Activated T-cell treated with anti-CD3 and anti-CD28 coated beads, Interleukin-2, amount 50 U/mL, for 72 hours (primary cell): Measurements from ENCODE around the gene SAPCD2. TPM values are rescaled to one million over a fixed set of nuclear protein-coding genes. Genes with fewer than 3 reads are reported as not detected.

Experiments used
- ATAC-seq, 2 donors: fragments of 150-1000 bp; cut with Tn5 transposase; replicated peaks in 1 of 2; 2 replicates each; pipeline ENCODE4 v1.10.0; 2021; ENCODE audit warnings: moderate library complexity in 2 of 2, mild to moderate bottlenecking in 1 of 2
- DNase-seq, 2 donors: peaks; one replicate each; pipeline ENCODE4 v3.0.0; 2021 to 2022; ENCODE audit warnings: mixed read lengths in 1 of 2
- H3K27ac Mint-ChIP-seq: one replicate; pipeline ENCODE4 v1.8.0; 2022; ENCODE audit warnings: mild to moderate bottlenecking, moderate library complexity, mixed read lengths
- H3K27me3 Mint-ChIP-seq: one replicate; pipeline ENCODE4 v1.8.0; 2022; ENCODE audit warnings: low read depth, mixed read lengths
- H3K36me3 Mint-ChIP-seq, 2 donors: one replicate each; pipeline ENCODE4 v1.8.0; 2022; ENCODE audit warnings: mixed read lengths in 2 of 2, mild to moderate bottlenecking in 1 of 2; ENCODE audit not compliant: insufficient read depth in 2 of 2
- H3K4me1 Mint-ChIP-seq: one replicate; pipeline ENCODE4 v1.8.0; 2022; ENCODE audit warnings: low read depth, mixed read lengths
- H3K4me3 Mint-ChIP-seq, 2 donors: one replicate each; pipeline ENCODE4 v1.8.0; 2022; ENCODE audit warnings: mild to moderate bottlenecking in 2 of 2, mixed read lengths in 2 of 2, moderate library complexity in 2 of 2
- H3K9me3 Mint-ChIP-seq, 2 donors: one replicate each; pipeline ENCODE4 v1.8.0; 2022; ENCODE audit warnings: mixed read lengths in 2 of 2
- total RNA-seq, 2 donors: library from RNA; stranded (reverse); gene quantifications; one replicate each; pipeline ENCODE4 v1.2.3, GENCODE V29; 2022

SAPCD2 gene
- total RNA-seq, 2 donors from 2014 or later: 6.6 to 8.4 TPM

DNA sequence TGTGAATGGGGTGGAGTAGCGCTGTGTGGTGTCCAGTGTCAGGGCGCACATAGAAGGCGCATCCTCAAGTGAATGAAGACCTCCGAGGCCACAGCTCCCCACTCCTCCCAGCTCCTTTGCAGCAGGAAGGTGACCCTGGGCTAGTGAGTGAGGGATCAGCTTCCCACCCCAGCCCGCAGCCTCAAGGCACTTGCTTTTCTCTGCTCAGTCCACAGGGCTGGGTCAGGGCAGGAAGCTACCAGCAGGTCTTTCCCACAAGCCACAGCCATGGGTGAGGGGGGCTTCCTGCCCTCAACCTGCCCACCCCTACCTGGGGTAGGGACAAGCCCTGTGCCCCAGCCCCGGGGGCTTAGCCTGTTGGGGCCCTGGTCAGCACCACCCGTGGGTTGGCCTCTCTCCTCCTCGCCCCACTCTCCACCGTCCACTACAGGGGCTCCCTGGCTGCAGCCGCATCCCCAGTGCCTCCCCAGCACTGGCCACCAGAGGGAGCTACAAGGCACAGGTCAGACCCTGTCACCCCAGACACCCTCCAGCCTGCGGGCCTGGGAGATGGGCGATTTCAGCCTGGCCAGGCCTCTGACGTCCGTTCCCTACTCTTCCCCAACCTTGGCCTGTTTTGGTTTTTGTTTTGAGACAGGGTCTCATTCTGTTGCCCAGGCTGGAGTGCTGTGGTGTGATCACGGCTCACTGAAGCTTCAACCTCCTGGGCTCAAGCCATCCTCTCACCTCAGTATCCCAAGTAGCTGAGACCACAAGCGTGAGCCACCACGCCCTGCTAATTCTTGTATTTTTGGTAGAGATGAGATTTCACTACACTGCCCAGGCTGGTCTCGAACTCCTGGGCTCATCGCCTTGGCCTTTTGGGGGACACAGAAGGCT is 41.1 kb downstream of the SAPCD2 start:
- Mint-ChIP-seq H3K36me3 (no peaks in the 10 kb centered on the region), H3K9me3 (no peaks in the 10 kb centered on the region), H3K4me3 (peak overlapping the region; percentile 69 to 79), H3K4me1 (peaks cover 49% of the 10 kb centered on the region), H3K27ac (peak overlapping the region; percentile 12), H3K27me3 (no peaks in the 10 kb centered on the region)
- ATAC-seq (peak; percentile 46 to 62), DNase-seq (peak; percentile 85 to 91)

DNA sequence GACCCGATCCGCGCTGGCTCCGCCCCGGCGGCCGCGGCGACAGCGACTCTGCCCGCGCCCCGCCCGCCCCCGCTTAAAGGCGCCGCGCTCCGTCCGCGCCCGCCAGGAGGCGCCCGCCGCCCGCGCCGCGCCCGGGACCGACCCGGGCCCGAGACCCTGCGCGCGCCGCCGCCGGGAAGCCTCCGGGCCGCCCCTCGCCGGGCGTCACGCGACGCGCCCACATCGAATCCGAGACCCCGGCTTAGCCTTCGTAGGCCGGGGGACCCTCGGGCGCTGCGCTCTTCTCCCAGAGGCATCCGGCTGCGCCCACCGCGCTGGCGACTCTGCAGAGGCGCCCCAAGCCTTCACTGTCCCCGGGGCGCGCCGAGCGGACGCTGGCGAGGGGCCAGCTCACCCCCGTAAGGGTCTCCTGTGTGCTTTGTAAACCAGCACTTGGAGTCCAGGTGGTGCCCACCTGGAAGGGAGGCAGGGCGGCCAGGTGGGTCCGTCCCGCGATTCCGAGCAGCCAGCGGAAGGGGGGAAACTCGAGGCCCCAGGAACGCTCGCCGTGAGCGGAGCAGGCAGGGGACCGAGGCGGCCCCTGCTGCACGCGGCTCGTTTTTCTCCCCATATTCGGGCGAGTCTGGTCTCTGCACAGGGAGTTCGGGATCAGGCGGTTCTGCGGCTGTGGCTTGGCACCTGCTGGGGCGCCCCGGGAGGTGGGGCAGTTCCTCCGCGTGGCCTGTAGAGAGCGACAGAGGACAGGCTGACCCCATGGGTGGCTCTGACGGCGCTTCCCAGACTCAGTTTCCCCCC is 41.9 kb downstream of the SAPCD2 start:
- no peaks in the 10 kb centered on the region for H3K27me3 Mint-ChIP-seq
- H3K4me1 Mint-ChIP-seq: peaks cover 43% of the 10 kb centered on the region
- peak; percentile 46 to 59 for ATAC-seq
- DNase-seq: peak; percentile 75 to 83
- H3K27ac Mint-ChIP-seq: peak overlapping the region; percentile 12
- H3K4me3 Mint-ChIP-seq: peak overlapping the region; percentile 69 to 79
- no peaks in the 10 kb centered on the region for H3K9me3 Mint-ChIP-seq
- H3K36me3 Mint-ChIP-seq: no peaks in the 10 kb centered on the region

DNA sequence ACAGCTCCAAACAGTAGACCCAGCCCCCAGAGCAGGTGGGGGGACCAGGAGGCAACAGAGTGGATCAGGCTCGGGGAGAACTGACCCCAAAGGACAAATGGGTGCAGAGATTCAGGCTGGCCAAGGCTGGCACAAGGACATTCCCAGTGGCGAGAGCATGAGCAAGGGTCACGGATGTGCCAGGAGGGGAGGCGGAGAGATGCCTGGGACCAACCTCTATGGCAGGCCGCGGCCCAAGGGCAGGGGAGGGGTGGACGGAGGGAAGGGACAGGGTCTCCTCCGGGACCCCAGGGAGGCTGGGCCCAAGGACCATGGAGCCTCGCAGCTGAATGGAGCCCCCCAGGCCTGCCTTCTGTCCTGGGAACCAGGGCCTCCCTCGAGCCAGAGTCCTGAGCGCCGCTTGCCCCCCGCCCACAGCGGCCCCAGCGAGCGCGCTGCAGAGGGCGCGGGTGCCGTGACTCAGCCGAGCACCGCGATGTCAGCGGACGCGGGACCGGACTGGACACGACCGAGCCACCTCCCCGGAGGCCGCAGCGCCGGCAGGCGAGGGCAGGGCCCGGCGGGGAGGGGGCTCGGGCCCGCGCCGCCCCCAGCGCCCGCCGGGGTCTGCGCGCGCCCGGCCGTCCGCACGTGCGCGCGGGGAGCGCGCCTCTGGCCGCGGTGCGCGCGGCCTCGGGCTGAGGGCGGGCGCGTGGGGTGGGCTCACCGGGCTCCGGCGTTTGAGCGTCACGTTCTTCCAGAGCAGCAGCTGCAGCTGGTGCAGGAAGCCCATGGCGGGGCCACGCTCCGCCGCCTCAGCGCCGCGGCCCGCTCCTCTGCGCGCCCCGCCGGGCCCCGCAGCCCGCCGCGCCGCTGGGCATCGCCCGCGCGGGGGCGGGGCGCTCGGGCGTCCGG is 42.7 kb downstream of the SAPCD2 start, which contains the start of gene ABCA2:
TSS of gene ABCA2 (minus strand) at position 869 of the 894 bp plus-strand sequence. CDS start at position 772, 97 bp downstream.
- H3K27ac Mint-ChIP-seq: peak within 1 kb of the TSS; percentile 12

DNA sequence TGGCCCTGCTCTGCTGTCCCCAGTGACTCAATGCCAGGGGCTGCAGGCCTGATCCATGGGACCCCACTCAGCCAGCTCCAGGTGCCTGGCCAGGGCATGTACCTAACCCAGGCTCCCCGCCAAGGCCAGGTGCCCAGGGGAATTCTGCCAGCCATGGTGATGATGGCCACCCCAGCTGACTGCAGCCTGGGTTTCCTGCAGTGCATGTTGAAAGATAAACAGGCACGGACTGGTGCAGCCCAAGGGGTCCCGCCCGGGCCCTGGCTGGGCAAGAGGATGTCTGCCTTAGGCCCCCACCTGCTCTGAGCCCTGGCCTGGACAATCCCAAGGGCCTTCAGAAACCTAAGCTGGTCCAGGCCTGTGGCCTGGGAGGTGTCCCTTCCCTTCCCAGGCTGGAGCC is 43.5 kb downstream of the SAPCD2 start:
- no peaks in the 10 kb centered on the region for H3K27me3 Mint-ChIP-seq
- H3K4me3 Mint-ChIP-seq: peak overlapping the region; percentile 72 to 77
- peaks cover 27% of the 10 kb centered on the region for H3K4me1 Mint-ChIP-seq
- H3K27ac Mint-ChIP-seq: no peak overlapping the region
- no peaks in the 10 kb centered on the region for H3K9me3 Mint-ChIP-seq
- ATAC-seq: no peak
- H3K36me3 Mint-ChIP-seq: no peaks in the 10 kb centered on the region
- no peak for DNase-seq

More for the DNA sequence above, 42.7 kb downstream of the SAPCD2 start, which contains the start of gene ABCA2:
- Mint-ChIP-seq H3K9me3 (no peaks in the 10 kb centered on the region), H3K4me3 (peak within 1 kb of the TSS; percentile 77 to 79), H3K4me1 (peaks cover 35% of the 10 kb centered on the region), H3K36me3 (no peaks in the 10 kb centered on the region), H3K27me3 (no peaks in the 10 kb centered on the region)
- DNase-seq (peak in 1 of 2 donors; percentile 25), ATAC-seq (no peak)

DNA sequence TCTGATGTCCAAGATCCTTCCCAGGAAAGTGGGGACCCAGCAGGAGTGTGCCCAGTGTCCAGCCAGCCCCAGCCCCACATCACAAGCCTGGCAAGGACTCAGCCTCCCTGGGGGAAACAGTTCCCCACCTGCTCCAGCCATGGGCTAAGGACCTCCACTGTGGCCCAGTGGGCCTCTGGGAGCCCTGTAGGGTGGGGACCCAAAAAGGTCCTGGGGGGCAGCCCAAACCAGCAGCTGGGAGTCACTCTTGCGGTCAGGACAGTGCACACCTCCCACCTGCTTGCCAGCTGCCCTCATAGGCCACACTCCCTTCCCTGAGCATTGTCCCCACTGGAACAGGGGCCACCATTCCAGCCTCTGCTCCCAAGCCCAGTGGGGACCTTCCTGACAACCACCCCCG is 44.0 kb downstream of the SAPCD2 start:
- Mint-ChIP-seq H3K9me3 (no peaks in the 10 kb centered on the region), H3K4me3 (no peak overlapping the region)
- ATAC-seq: no peak

DNA sequence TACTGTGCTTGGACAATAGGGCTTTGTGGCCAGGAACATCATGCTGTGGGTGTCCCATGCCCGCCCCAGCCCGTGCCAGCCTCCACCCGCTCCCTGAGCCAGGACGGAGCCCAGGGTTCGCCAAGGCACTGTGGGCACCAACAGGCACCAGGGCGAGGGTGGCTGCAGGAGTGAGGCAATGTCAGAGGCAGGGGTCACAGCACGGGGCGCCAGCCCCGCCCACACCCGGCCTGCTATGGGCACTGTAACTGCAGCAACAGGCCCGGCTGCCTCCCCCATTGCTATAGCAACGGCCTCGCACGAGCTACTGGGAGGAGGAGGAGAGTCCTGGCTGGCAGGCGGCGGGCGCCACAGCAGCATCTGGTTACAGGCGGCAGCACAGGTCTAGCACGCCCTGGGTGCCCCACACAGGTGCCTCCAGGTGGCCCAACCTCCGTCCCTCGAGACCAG is 44.8 kb downstream of the SAPCD2 start:
- no peak overlapping the region for H3K4me3 Mint-ChIP-seq
- ATAC-seq (no peak), DNase-seq (no peak)
- no peak overlapping the region for H3K27ac Mint-ChIP-seq
- no peaks in the 10 kb centered on the region for H3K27me3 Mint-ChIP-seq
- peaks cover 18% of the 10 kb centered on the region for H3K4me1 Mint-ChIP-seq
- H3K36me3 Mint-ChIP-seq: no peaks in the 10 kb centered on the region
- H3K9me3 Mint-ChIP-seq: no peaks in the 10 kb centered on the region

More for the DNA sequence above, 44.0 kb downstream of the SAPCD2 start:
- H3K27me3 Mint-ChIP-seq: no peaks in the 10 kb centered on the region
- DNase-seq: no peak
- H3K27ac Mint-ChIP-seq: no peak overlapping the region
- no peaks in the 10 kb centered on the region for H3K36me3 Mint-ChIP-seq
- peaks cover 24% of the 10 kb centered on the region for H3K4me1 Mint-ChIP-seq

DNA sequence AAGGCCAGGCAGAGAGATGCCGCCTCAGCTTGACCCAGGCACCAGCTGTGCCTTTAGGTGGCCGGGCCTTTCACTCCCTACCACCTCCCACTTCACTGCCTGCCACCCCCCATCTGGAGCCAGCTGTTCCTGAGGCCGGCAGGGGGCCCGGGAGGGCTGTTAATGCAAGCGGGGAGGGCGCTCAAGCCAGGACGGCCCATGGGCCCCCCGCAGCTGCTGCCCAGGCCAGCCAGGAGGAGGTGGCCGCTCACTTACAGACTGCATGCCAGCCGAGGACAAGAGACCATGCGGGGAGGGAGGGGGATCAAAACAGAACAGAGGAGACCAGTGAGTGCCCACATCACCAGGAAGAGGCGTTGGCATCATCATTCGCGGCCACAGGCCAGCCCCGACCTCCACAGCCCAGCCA is 46.8 kb downstream of the SAPCD2 start:
- H3K36me3 Mint-ChIP-seq: no peaks in the 10 kb centered on the region
- H3K9me3 Mint-ChIP-seq: no peaks in the 10 kb centered on the region
- DNase-seq: no peak
- no peak overlapping the region for H3K4me3 Mint-ChIP-seq
- no peak overlapping the region for H3K27ac Mint-ChIP-seq
- H3K4me1 Mint-ChIP-seq: no peaks in the 10 kb centered on the region
- no peak for ATAC-seq
- no peaks in the 10 kb centered on the region for H3K27me3 Mint-ChIP-seq

DNA sequence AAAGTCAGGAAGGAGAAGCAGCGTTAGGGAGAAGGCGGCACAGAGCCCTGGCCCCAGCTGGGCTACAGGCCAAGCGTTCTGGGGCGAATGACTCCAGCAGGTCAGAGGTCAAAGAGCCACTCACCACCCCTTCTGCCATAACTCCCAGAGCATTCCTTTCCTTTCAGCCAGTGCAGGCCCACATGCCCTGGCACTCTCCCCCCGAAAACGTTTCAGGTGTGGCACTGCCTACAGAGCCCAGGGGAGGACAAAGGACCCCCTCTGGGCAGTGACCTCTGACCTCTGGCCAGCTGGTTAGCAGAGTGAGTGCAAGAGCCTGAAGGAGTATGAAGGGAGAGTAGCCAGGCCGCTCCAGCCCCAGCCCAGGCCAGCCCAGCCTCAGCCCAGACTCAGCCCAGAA is 47.2 kb downstream of the SAPCD2 start:
- Mint-ChIP-seq H3K9me3 (no peaks in the 10 kb centered on the region), H3K27me3 (no peaks in the 10 kb centered on the region), H3K4me3 (no peak overlapping the region), H3K27ac (no peak overlapping the region), H3K36me3 (no peaks in the 10 kb centered on the region), H3K4me1 (no peaks in the 10 kb centered on the region)
- ATAC-seq (no peak), DNase-seq (no peak)

DNA sequence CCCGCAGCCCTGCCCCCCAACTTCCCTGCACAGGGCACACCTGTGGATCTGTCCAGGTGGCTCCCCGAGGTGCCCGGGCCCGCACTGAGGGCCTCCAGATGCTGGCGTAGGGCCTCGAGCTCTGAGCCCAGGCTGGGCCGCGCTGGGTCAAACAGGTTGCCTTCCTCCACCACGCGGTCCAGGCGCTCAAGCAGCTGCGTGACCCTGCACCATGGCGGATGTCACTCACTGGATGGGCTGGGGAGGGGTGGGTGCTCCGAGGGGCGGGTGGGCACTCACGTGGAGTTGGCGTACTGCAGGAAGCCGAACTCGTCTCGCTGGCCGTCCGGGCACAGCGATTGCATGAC is 47.7 kb downstream of the SAPCD2 start:
- Mint-ChIP-seq H3K9me3 (no peaks in the 10 kb centered on the region), H3K4me3 (no peak overlapping the region), H3K4me1 (no peaks in the 10 kb centered on the region), H3K27ac (no peak overlapping the region), H3K36me3 (no peaks in the 10 kb centered on the region), H3K27me3 (no peaks in the 10 kb centered on the region)
- ATAC-seq (peak in 1 of 2 donors; percentile 1), DNase-seq (no peak)

DNA sequence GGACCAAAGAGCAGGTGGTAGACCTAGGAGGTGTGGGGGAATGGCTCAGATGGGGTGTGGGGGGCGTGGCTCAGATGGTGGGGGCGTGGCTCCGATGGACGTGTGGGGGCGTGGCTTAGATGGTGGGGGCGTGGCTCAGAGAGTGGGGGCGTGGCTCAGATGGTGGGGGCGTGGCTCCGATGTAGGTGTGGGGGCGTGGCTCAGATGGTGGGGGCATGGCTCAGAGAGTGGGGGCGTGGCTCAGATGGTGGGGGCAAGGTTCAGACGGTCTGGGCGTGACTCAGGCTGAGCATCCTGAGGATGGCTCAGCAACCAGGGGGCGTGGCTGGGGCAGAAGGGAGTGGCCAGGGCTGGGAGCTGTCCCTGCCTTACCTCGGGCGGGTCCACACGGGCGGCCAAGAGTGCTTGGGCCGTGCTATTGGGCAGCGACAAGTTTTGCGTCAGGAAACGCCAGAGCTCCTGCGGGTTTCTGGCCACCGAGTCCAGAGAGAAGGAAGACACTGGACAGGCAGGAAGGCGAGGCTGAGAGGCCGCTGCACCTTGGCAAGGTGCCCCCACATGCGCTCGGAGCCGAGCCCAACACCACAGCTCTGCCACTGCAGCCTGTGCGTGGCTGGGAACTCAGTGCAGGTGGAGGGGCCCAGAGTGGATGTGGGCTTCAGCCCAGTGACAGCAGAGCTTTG is 48.2 kb downstream of the SAPCD2 start:
- Mint-ChIP-seq H3K9me3 (no peaks in the 10 kb centered on the region), H3K4me3 (no peak overlapping the region)

DNA sequence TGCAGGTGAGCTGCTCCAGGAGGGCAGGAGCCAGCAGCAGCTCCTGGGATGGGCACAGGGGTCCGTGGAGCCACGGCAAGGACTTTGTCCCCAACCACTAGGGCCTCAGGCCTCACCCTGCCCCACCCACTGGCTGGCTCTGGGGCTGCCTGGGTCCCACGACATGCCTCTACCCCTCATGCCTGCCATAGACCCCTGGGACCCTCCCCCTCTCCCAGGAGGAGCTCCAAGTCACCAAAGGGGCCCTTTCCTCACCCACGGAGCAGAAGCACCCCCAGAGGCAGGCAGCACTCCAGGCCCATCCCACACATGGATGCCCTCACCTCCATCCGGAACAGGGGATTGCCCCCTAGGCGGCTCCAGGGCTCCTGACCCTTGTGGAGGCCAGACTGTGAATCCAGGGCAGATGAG is 48.8 kb downstream of the SAPCD2 start:
- H3K27ac Mint-ChIP-seq: no peak overlapping the region
- no peaks in the 10 kb centered on the region for H3K9me3 Mint-ChIP-seq
- no peaks in the 10 kb centered on the region for H3K4me1 Mint-ChIP-seq
- peak in 1 of 2 donors; percentile 10 for ATAC-seq
- no peak overlapping the region for H3K4me3 Mint-ChIP-seq
- no peaks in the 10 kb centered on the region for H3K36me3 Mint-ChIP-seq
- H3K27me3 Mint-ChIP-seq: no peaks in the 10 kb centered on the region
- DNase-seq: no peak

More for the DNA sequence above, 48.2 kb downstream of the SAPCD2 start:
- no peaks in the 10 kb centered on the region for H3K27me3 Mint-ChIP-seq
- H3K27ac Mint-ChIP-seq: no peak overlapping the region
- H3K4me1 Mint-ChIP-seq: no peaks in the 10 kb centered on the region
- DNase-seq (peak; percentile 88), ATAC-seq (peak; percentile 89 to 93)
- H3K36me3 Mint-ChIP-seq: no peaks in the 10 kb centered on the region
